ENCODE data around the gene UNC13A.

The UNC13A gene

GRCh38 chr19:17665058-17665457 lies 23.1 kb downstream of the UNC13A start:
- no peak overlapping the region for H3K9ac ChIP-seq (ENCODE audit: insufficient read length, low read depth)
- TF ChIP-seq ZNF274 (IDR thresholded peaks at IDR 0.05; ENCODE audit: low read depth, low read length) (no peak), YY1 (IDR thresholded peaks at IDR 0.05; ENCODE audit: insufficient read depth, insufficient read length) (no peak), SUZ12 (IDR thresholded peaks at IDR 0.05; ENCODE audit: extremely low read depth, insufficient read depth, insufficient read length) (no peak)
- H3K9me3 ChIP-seq (ENCODE audit: insufficient read depth, low read length): no peaks in the 10 kb centered on the region; the same call in 1 of the 2 replicates
- no peak for DNase-seq (ENCODE audit: low read depth, low spot score)
- peaks cover 7% of the 10 kb centered on the region for H3K4me1 ChIP-seq (ENCODE audit: insufficient read depth, insufficient read length)
- H3K36me3 ChIP-seq (ENCODE audit: insufficient read depth, insufficient read length, low read length): peaks cover 5% of the 10 kb centered on the region
- H3K27me3 ChIP-seq (ENCODE audit: insufficient read depth, insufficient read length): no peaks in the 10 kb centered on the region
- H3K4me3 ChIP-seq (ENCODE audit: insufficient read length, low read depth): no peak overlapping the region

GRCh38 chr19:17659996-17660395 lies 28.2 kb downstream of the UNC13A start:
- Histone ChIP-seq H3K4me1 (ENCODE audit: insufficient read depth, insufficient read length) (peaks cover 8% of the 10 kb centered on the region), H3K9ac (ENCODE audit: insufficient read length, low read depth) (no peak overlapping the region), H3K36me3 (ENCODE audit: insufficient read depth, insufficient read length, low read length) (peaks cover 6% of the 10 kb centered on the region), H3K27me3 (ENCODE audit: insufficient read depth, insufficient read length) (no peaks in the 10 kb centered on the region), H3K9me3 (ENCODE audit: insufficient read depth, low read length) (no peaks in the 10 kb centered on the region), H3K4me3 (ENCODE audit: insufficient read length, low read depth) (no peak overlapping the region)
- no peak for DNase-seq (ENCODE audit: low read depth, low spot score)
- TF ChIP-seq YY1 (IDR thresholded peaks at IDR 0.05; ENCODE audit: insufficient read depth, insufficient read length): no peak
- TF ChIP-seq ZNF274 (IDR thresholded peaks at IDR 0.05; ENCODE audit: low read depth, low read length): no peak
- TF ChIP-seq SUZ12 (IDR thresholded peaks at IDR 0.05; ENCODE audit: extremely low read depth, insufficient read depth, insufficient read length): no peak

- H3K27me3 ChIP-seq (ENCODE audit: insufficient read depth, insufficient read length): no peaks in the 10 kb centered on the region
- peaks cover 6% of the 10 kb centered on the region for H3K36me3 ChIP-seq (ENCODE audit: insufficient read depth, insufficient read length, low read length)
- H3K4me1 ChIP-seq (ENCODE audit: insufficient read depth, insufficient read length): peaks cover 4% of the 10 kb centered on the region
- no peak overlapping the region for H3K4me3 ChIP-seq (ENCODE audit: insufficient read length, low read depth)
- DNase-seq (ENCODE audit: low read depth, low spot score): no peak
- no peak for TF ChIP-seq SUZ12 (IDR thresholded peaks at IDR 0.05; ENCODE audit: extremely low read depth, insufficient read depth, insufficient read length)
- TF ChIP-seq YY1 (IDR thresholded peaks at IDR 0.05; ENCODE audit: insufficient read depth, insufficient read length): no peak
- TF ChIP-seq ZNF274 (IDR thresholded peaks at IDR 0.05; ENCODE audit: low read depth, low read length): no peak
- H3K9me3 ChIP-seq (ENCODE audit: insufficient read depth, low read length): no peaks in the 10 kb centered on the region
- H3K9ac ChIP-seq (ENCODE audit: insufficient read length, low read depth): no peak overlapping the region
Measured at GRCh38 chr19:17658666-17659065, 29.5 kb downstream of the UNC13A start.

- no peak overlapping the region for H3K4me3 ChIP-seq (ENCODE audit: insufficient read length, low read depth)
- TF ChIP-seq SUZ12 (IDR thresholded peaks at IDR 0.05; ENCODE audit: extremely low read depth, insufficient read depth, insufficient read length): no peak
- peaks cover 6% of the 10 kb centered on the region for H3K36me3 ChIP-seq (ENCODE audit: insufficient read depth, insufficient read length, low read length)
- peaks cover 4% of the 10 kb centered on the region for H3K4me1 ChIP-seq (ENCODE audit: insufficient read depth, insufficient read length)
- no peaks in the 10 kb centered on the region for H3K27me3 ChIP-seq (ENCODE audit: insufficient read depth, insufficient read length)
- no peak overlapping the region for H3K9ac ChIP-seq (ENCODE audit: insufficient read length, low read depth)
- no peak for DNase-seq (ENCODE audit: low read depth, low spot score)
- no peaks in the 10 kb centered on the region for H3K9me3 ChIP-seq (ENCODE audit: insufficient read depth, low read length)
Measured at GRCh38 chr19:17658240-17658639, 29.9 kb downstream of the UNC13A start.

GRCh38 chr19:17656970-17657369 lies 31.2 kb downstream of the UNC13A start:
- Histone ChIP-seq H3K27me3 (ENCODE audit: insufficient read depth, insufficient read length) (no peaks in the 10 kb centered on the region), H3K4me3 (ENCODE audit: insufficient read length, low read depth) (no peak overlapping the region), H3K9me3 (ENCODE audit: insufficient read depth, low read length) (no peaks in the 10 kb centered on the region), H3K4me1 (ENCODE audit: insufficient read depth, insufficient read length) (peaks cover 4% of the 10 kb centered on the region), H3K36me3 (ENCODE audit: insufficient read depth, insufficient read length, low read length) (peaks cover 6% of the 10 kb centered on the region), H3K9ac (ENCODE audit: insufficient read length, low read depth) (no peak overlapping the region)
- TF ChIP-seq ZNF274 (IDR thresholded peaks at IDR 0.05; ENCODE audit: low read depth, low read length) (no peak), YY1 (IDR thresholded peaks at IDR 0.05; ENCODE audit: insufficient read depth, insufficient read length) (no peak)
- no peak for DNase-seq (ENCODE audit: low read depth, low spot score)

- Histone ChIP-seq H3K9me3 (ENCODE audit: insufficient read depth, low read length) (no peaks in the 10 kb centered on the region), H3K9ac (ENCODE audit: insufficient read length, low read depth) (no peak overlapping the region), H3K36me3 (ENCODE audit: insufficient read depth, insufficient read length, low read length) (peaks cover 6% of the 10 kb centered on the region), H3K27me3 (ENCODE audit: insufficient read depth, insufficient read length) (no peaks in the 10 kb centered on the region), H3K4me3 (ENCODE audit: insufficient read length, low read depth) (no peak overlapping the region), H3K4me1 (ENCODE audit: insufficient read depth, insufficient read length) (peaks cover 4% of the 10 kb centered on the region)
- TF ChIP-seq YY1 (IDR thresholded peaks at IDR 0.05; ENCODE audit: insufficient read depth, insufficient read length): no peak
- DNase-seq (ENCODE audit: low read depth, low spot score): no peak
Measured at GRCh38 chr19:17655751-17656472, 32.2 kb downstream of the UNC13A start.

- Histone ChIP-seq H3K9me3 (ENCODE audit: insufficient read depth, low read length) (no peaks in the 10 kb centered on the region), H3K27me3 (ENCODE audit: insufficient read depth, insufficient read length) (no peaks in the 10 kb centered on the region), H3K4me1 (ENCODE audit: insufficient read depth, insufficient read length) (peaks cover 4% of the 10 kb centered on the region), H3K4me3 (ENCODE audit: insufficient read length, low read depth) (no peak overlapping the region), H3K36me3 (ENCODE audit: insufficient read depth, insufficient read length, low read length) (peaks cover 6% of the 10 kb centered on the region), H3K9ac (ENCODE audit: insufficient read length, low read depth) (no peak overlapping the region)
- TF ChIP-seq SUZ12 (IDR thresholded peaks at IDR 0.05; ENCODE audit: extremely low read depth, insufficient read depth, insufficient read length): no peak
- no peak for TF ChIP-seq ZNF274 (IDR thresholded peaks at IDR 0.05; ENCODE audit: low read depth, low read length)
- no peak for TF ChIP-seq YY1 (IDR thresholded peaks at IDR 0.05; ENCODE audit: insufficient read depth, insufficient read length)
- no peak for DNase-seq (ENCODE audit: low read depth, low spot score)
Measured at GRCh38 chr19:17654993-17655392, 33.2 kb downstream of the UNC13A start.
